Measurements from ENCODE around the gene LIX1L.

Gene LIX1L

DNA sequence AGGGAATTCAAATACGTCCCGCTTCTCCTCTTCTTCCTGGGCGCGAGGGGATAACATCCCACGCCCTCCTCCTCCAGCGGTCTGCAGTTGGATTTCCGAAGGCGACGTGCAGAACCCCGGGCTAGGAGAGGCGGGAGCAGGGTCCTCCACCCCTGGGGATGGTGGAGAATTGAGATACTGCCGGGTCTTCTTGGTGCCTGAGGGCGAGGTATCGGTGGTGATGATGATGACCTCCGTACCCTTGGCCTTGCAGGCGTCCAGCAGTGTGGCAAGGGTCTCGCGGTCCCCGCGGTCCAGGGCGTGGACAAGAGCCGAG is 3.2 kb upstream of the LIX1L start:
- Histone ChIP-seq H3K9ac (ENCODE audit: low read length) (no peak overlapping the region), H3K4me1 (ENCODE audit: low read length) (peaks cover 52% of the 10 kb centered on the region), H4K20me1 (ENCODE audit: insufficient read depth, low read length) (no peaks in the 10 kb centered on the region), H3K27ac (ENCODE audit: low read length) (no peak overlapping the region), H3K9me2 (replicated peaks; ENCODE audit: insufficient read depth, low read length) (no peaks in the 10 kb centered on the region), H2AFZ (ENCODE audit: low read length) (peak overlapping the region; percentile 52), H3F3A (ENCODE audit: insufficient read depth, low read length) (peaks cover 20% of the 10 kb centered on the region; the same call in 1 of the 2 replicates), H3K9me3 (replicated peaks; ENCODE audit: insufficient read depth, low read length) (no peaks in the 10 kb centered on the region), H3K36me3 (replicated peaks; ENCODE audit: insufficient read depth, low read length) (no peaks in the 10 kb centered on the region), H3K27me3 (replicated peaks; ENCODE audit: insufficient read depth, low read length) (peaks cover 64% of the 10 kb centered on the region), H3K4me2 (ENCODE audit: low read depth, low read length) (peak overlapping the region; percentile 88), H3K4me3 (ENCODE audit: low read length) (peak overlapping the region; percentile 56), H3K79me2 (ENCODE audit: low read length) (no peaks in the 10 kb centered on the region)
- TF ChIP-seq EZH2phosphoT487 (IDR thresholded peaks at IDR 0.05; ENCODE audit: low read length) = no peak; the same call in 1 of the 2 replicates
- no peak for TF ChIP-seq EZH2 (optimal IDR thresholded peaks at IDR 0.05; ENCODE audit: low read depth, low read length)
- TF ChIP-seq, protein P1, sequence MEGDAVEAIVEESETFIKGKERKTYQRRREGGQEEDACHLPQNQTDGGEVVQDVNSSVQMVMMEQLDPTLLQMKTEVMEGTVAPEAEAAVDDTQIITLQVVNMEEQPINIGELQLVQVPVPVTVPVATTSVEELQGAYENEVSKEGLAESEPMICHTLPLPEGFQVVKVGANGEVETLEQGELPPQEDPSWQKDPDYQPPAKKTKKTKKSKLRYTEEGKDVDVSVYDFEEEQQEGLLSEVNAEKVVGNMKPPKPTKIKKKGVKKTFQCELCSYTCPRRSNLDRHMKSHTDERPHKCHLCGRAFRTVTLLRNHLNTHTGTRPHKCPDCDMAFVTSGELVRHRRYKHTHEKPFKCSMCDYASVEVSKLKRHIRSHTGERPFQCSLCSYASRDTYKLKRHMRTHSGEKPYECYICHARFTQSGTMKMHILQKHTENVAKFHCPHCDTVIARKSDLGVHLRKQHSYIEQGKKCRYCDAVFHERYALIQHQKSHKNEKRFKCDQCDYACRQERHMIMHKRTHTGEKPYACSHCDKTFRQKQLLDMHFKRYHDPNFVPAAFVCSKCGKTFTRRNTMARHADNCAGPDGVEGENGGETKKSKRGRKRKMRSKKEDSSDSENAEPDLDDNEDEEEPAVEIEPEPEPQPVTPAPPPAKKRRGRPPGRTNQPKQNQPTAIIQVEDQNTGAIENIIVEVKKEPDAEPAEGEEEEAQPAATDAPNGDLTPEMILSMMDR (IDR thresholded peaks at IDR 0.05; ENCODE audit: low read length) = no peak
- no peak for DNase-seq

DNA sequence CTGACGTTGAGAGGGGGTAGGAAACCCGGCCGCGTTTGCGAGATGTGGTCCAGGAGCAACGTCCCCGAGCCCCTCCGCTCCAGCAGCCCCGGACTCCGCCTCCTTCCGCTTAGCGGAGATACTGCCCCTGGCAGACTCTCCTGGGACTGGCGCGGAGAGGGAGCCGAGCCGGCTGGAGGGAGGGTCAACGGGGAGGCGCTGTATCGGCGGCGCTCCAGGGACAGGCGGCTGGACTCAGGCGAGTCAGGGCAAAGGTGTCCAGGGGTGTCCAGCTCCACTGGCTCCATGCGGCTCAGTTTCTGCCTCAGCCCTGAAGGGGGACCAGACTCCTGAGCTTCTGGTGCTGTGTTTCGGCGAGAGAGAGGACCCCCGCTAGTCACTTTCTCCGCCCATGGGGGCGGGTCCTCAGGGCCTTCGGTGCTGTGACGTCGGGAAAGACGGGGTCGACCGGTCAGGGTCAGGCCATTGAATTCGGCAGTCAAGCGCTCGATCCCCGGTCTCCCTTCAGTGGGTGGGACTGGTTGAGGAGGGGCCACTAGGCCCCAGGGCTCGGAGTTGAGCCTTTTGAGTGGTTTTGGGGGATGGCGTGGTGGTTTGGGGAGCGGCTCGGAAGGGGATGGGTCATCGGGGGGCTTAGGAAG is 2.8 kb upstream of the LIX1L start:
- H3K27ac ChIP-seq (ENCODE audit: low read length) = no peak overlapping the region
- no peaks in the 10 kb centered on the region for H3K9me2 ChIP-seq (replicated peaks; ENCODE audit: insufficient read depth, low read length)
- H3K4me2 ChIP-seq (ENCODE audit: low read depth, low read length) = peak overlapping the region; percentile 88
- peaks cover 64% of the 10 kb centered on the region for H3K27me3 ChIP-seq (replicated peaks; ENCODE audit: insufficient read depth, low read length)
- no peaks in the 10 kb centered on the region for H3K79me2 ChIP-seq (ENCODE audit: low read length)
- no peaks in the 10 kb centered on the region for H3K9me3 ChIP-seq (replicated peaks; ENCODE audit: insufficient read depth, low read length)
- H3K4me1 ChIP-seq (ENCODE audit: low read length) = peaks cover 52% of the 10 kb centered on the region
- DNase-seq = no peak
- H3F3A ChIP-seq (ENCODE audit: insufficient read depth, low read length) = peaks cover 20% of the 10 kb centered on the region; the same call in 1 of the 2 replicates
- H3K4me3 ChIP-seq (ENCODE audit: low read length) = peak overlapping the region; percentile 56
- no peak overlapping the region for H3K9ac ChIP-seq (ENCODE audit: low read length)
- H2AFZ ChIP-seq (ENCODE audit: low read length) = peak overlapping the region; percentile 52
- peak; percentile 32 for TF ChIP-seq EZH2 (optimal IDR thresholded peaks at IDR 0.05; ENCODE audit: low read depth, low read length)
- TF ChIP-seq, protein P1 (IDR thresholded peaks at IDR 0.05; ENCODE audit: low read length) = no peak
- peak; percentile 77; the same call in 1 of the 2 replicates for TF ChIP-seq EZH2phosphoT487 (IDR thresholded peaks at IDR 0.05; ENCODE audit: low read length)
- H3K36me3 ChIP-seq (replicated peaks; ENCODE audit: insufficient read depth, low read length) = no peaks in the 10 kb centered on the region
- no peaks in the 10 kb centered on the region for H4K20me1 ChIP-seq (ENCODE audit: insufficient read depth, low read length)

DNA sequence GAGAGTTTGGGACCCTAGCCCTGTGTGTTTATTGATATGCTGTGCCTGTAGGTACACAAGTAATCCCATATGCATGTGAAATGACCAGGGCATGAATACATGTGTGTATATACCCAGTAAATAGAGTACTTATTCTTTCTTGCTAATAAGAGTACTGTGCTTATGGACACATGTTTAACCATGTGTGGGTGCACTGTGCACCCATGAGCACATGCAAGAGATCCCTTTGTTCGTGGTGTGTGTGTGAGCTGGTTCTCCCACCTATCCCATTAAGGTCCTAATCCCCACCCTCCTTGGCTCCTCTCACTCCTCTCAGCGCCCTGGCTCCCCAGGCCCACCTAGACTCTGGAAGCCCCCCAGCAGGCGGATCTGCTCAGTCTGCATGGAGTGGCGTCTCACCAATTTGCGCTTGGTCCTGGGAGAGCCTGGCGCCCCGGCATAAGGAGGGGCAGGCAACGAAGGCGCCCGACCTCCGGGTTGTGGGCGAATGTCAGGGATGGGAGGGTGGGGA is 2.2 kb upstream of the LIX1L start:
- Histone ChIP-seq H3K36me3 (replicated peaks; ENCODE audit: insufficient read depth, low read length) (no peaks in the 10 kb centered on the region), H3K9me3 (replicated peaks; ENCODE audit: insufficient read depth, low read length) (no peaks in the 10 kb centered on the region), H3K4me1 (ENCODE audit: low read length) (peaks cover 46% of the 10 kb centered on the region), H2AFZ (ENCODE audit: low read length) (no peak overlapping the region), H3K27ac (ENCODE audit: low read length) (no peak overlapping the region), H4K20me1 (ENCODE audit: insufficient read depth, low read length) (no peaks in the 10 kb centered on the region), H3K79me2 (ENCODE audit: low read length) (no peaks in the 10 kb centered on the region), H3F3A (ENCODE audit: insufficient read depth, low read length) (peaks cover 20% of the 10 kb centered on the region; the same call in 1 of the 2 replicates), H3K4me3 (ENCODE audit: low read length) (no peak overlapping the region), H3K9ac (ENCODE audit: low read length) (no peak overlapping the region), H3K9me2 (replicated peaks; ENCODE audit: insufficient read depth, low read length) (no peaks in the 10 kb centered on the region), H3K27me3 (replicated peaks; ENCODE audit: insufficient read depth, low read length) (peaks cover 64% of the 10 kb centered on the region), H3K4me2 (ENCODE audit: low read depth, low read length) (no peak overlapping the region)
- TF ChIP-seq EZH2phosphoT487 (IDR thresholded peaks at IDR 0.05; ENCODE audit: low read length) (no peak), EZH2 (optimal IDR thresholded peaks at IDR 0.05; ENCODE audit: low read depth, low read length) (no peak)
- TF ChIP-seq, protein P1 (IDR thresholded peaks at IDR 0.05; ENCODE audit: low read length) = no peak
- DNase-seq = no peak

All from MM.1S (cell line).